22Rv1 (cell line): Measurements from ENCODE around the gene NCS1.

Experiments
- CTCF ChIP-seq: fragments of 450-650 bp; IDR thresholded peaks from 2 replicates; pipeline ENCODE4 v1.5.1; 2017; ENCODE audit warnings: mild to moderate bottlenecking
- ZFX ChIP-seq: fragments of 450-650 bp; IDR thresholded peaks from 2 replicates; pipeline ENCODE4 v1.6.1; 2017; ENCODE audit warnings: antibody characterized with exemption, borderline replicate concordance

DNA sequence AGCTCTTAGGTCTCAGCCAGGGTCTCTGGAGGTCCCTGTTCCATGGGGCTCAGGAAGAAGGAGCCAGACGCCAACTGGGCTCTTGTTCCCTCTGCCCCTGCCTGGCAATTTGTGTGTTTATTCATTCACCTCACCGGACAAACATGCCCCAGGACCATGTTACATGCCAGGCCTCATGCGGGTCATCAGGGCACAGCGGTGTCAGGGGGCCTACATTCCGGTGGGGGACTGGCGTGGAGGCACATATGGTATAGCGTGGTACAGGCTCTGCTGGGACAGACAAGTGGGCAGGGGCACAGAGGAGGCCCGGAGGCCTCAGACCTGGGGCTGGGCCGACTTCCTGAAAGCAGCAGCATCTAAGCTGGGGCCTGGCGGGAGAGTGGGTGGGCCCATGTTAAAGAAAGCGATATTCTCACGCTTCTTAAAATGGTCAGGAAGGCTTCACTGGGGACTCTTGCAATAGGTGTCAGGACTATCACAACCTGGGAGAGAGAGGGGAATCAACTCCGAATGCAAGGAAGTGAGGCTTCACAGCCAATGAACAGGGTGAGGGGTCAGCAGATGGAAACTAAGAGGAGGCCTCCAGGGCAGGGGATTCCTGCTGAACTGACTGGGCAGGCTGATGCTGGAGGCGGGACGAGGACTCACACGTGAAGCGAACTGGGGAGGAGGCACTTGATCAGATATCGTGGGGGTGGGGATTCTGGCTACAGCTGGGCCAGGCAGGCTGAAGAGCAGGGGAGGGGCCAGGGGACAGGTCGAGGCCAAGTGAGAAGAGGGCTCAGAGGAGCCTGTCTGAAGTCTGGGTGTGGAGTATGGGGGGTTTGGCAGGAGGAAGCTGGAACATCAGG is 41.9 kb downstream of the NCS1 start:
- TF ChIP-seq ZFX (no peak), CTCF (no peak)
